Measurements from ENCODE around the gene NFATC1.

DNA sequence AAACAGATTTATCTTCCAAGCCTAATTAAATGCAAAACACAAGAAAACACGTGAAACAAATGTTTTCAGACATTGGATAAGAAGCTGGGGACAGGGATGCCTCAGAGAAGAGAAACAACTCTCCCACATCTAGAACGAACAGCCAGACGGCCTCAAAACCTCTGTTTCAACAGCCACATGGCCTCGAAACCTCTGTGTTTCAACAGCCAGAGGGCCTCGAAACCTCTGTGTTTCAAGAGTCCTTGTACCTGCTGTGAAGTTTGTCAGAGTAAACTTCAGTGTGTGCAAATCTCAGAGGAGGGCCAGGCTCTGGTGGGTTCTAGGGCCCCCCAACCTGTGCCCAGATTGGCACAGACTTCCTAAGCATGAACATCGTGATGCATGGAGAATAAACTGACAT is 43.3 kb upstream of the NFATC1 start:
- TF ChIP-seq, protein P1, sequence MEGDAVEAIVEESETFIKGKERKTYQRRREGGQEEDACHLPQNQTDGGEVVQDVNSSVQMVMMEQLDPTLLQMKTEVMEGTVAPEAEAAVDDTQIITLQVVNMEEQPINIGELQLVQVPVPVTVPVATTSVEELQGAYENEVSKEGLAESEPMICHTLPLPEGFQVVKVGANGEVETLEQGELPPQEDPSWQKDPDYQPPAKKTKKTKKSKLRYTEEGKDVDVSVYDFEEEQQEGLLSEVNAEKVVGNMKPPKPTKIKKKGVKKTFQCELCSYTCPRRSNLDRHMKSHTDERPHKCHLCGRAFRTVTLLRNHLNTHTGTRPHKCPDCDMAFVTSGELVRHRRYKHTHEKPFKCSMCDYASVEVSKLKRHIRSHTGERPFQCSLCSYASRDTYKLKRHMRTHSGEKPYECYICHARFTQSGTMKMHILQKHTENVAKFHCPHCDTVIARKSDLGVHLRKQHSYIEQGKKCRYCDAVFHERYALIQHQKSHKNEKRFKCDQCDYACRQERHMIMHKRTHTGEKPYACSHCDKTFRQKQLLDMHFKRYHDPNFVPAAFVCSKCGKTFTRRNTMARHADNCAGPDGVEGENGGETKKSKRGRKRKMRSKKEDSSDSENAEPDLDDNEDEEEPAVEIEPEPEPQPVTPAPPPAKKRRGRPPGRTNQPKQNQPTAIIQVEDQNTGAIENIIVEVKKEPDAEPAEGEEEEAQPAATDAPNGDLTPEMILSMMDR (IDR thresholded peaks at IDR 0.05 in 4 of 5, conservative IDR thresholded peaks at IDR 0.05 in 1 of 5), result no peak
- no peak for TF ChIP-seq POLR2A (IDR thresholded peaks at IDR 0.05)
